GM03348 (cell line): ENCODE data around the gene COL9A1.
A peak's percentile ranks its signal among the peaks of the same experiment; 100 is the strongest.
"Not testable (repeated sequence)": the region's sequence is repeated elsewhere in the genome, so short reads cannot be mapped to it uniquely, and the experiment has no call there.

Experiments used
- DNase-seq: peaks from one replicate; pipeline ENCODE4 v3.0.0; 2012; ENCODE audit warnings: low spot score

Gene COL9A1

GRCh38 chr6:70303034-70303525, at the start of gene COL9A1:
Gene COL9A1 (minus strand): TSS chr6:70303084. CDS start chr6:70302924, 160 bp downstream.
- no peak for DNase-seq

GRCh38 chr6:70351461-70351860, 48.6 kb upstream of the COL9A1 start:
- no peak for DNase-seq

DNA sequence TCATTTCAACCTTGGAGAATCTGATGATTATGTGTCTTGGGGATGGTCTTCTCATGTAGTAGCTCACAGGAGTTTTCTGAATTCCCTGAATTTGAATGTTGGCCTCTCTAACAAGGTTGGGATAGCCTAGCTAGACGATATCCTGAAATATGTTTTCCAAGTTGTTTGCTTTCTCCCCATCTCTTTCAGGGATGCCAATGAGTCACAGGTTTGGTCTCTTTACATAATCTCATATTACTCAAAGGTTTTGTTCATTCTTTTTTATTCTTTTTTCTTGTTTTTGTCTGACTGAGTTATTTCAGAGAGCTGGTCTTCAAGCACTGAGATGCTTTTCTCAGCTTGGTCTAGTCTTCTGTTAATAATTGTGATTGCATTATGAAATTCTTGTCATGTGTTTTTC, 42.7 kb upstream of the COL9A1 start:
- DNase-seq = no peak

GRCh38 chr6:70343313-70343712, 40.4 kb upstream of the COL9A1 start:
- DNase-seq = no peak

DNA sequence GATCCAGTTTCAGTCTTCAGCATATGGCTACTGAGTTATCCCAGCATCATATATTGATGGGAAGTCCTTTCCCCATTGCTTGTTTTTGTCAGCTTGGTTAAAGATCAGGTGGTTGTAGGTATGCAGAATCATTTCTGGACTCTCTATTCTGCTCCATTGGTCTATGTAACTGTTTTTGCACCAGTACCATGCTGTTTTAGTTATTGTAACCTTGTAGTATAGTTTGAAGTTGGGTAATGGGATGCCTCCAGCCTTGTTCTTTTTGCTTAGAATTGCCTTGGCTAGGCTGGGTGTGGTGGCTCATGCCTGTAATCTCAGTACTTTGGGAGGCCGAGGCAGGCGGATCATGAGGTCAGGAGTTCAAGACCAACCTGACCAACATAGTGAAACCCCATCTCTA, 36.9 kb upstream of the COL9A1 start:
- DNase-seq = not testable (repeated sequence)

- no peak for DNase-seq
These were observed 35.9 kb upstream of the COL9A1 start for GRCh38 chr6:70338775-70339174.

GRCh38 chr6:70337743-70338105, 34.8 kb upstream of the COL9A1 start:
- no peak for DNase-seq

- DNase-seq = no peak
These were observed 34.3 kb upstream of the COL9A1 start for GRCh38 chr6:70336996-70337742.

GRCh38 chr6:70327036-70327435, 24.2 kb upstream of the COL9A1 start:
- no peak for DNase-seq

- no peak for DNase-seq
These were observed 22.1 kb upstream of the COL9A1 start for GRCh38 chr6:70325009-70325408.

DNA sequence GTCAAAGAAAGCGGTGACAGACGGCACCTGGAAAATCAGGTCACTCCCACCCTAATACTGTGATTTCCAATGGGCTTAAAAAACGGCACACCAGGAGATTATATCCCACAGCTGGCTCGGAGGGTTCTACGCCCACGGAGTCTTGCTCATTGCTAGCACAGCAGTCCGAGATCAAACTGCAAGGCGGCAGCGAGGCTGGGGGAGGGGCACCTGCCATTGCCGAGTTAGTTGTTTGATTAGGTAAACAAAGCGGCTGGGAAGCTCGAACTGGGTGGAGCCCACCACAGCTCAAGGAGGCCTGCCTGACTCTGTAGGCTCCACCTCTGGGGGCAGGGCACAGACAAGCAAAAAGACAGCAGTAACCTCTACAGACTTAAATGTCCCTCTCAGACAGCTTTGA, 14.9 kb upstream of the COL9A1 start:
- not testable (repeated sequence) for DNase-seq

- no peak for DNase-seq
These were observed 12.3 kb upstream of the COL9A1 start for GRCh38 chr6:70315079-70315751.

DNA sequence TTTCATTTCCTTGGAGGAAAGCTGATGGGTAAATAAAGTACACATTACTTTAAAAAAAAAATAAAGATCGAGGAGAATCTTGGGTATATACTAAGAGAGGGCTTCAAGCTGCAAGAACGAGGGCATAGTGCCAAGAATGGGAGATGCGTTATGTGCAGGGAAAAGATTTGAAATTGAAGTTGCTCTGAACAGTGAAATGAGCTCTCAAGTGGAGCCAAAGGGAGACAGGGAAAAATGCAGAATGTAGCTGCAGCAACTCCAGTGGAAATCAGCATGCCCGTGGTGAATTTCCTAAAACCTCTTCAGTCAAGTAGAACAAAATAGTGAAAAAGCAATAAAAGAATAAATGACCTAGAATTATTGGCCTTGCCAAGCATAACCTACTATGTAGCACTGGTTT, 11.4 kb upstream of the COL9A1 start:
- no peak for DNase-seq

- DNase-seq = peak; percentile 32
These were observed 9.4 kb upstream of the COL9A1 start for GRCh38 chr6:70312165-70312745.

- DNase-seq = peak; percentile 13
These were observed 7.3 kb upstream of the COL9A1 start for GRCh38 chr6:70310063-70310694.

- no peak for DNase-seq
These were observed 6.4 kb upstream of the COL9A1 start for GRCh38 chr6:70309243-70309642.

- DNase-seq = not testable (repeated sequence)
These were observed 5.3 kb upstream of the COL9A1 start for GRCh38 chr6:70308142-70308541.

- DNase-seq = no peak
These were observed 4.1 kb upstream of the COL9A1 start for GRCh38 chr6:70307008-70307407.

DNA sequence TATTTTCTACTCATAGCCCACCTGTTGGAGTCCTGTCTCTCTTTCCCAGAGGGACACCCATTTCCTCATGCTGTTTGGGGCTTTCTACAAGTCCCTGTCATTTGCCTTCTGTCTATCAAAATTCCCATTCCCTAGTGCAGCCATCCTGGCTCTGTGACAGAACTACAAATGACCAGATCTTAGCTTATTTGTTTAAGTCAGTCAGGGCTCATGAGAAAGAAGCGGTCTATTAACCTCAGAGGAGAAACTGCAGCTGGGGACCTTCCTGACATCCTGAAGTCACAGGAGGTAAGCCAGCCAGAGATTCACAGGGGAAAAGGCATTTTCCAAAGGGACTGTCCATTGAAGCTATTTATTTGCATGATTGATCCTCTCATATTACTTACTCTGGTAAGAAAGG, 1.7 kb upstream of the COL9A1 start:
- DNase-seq = no peak

DNA sequence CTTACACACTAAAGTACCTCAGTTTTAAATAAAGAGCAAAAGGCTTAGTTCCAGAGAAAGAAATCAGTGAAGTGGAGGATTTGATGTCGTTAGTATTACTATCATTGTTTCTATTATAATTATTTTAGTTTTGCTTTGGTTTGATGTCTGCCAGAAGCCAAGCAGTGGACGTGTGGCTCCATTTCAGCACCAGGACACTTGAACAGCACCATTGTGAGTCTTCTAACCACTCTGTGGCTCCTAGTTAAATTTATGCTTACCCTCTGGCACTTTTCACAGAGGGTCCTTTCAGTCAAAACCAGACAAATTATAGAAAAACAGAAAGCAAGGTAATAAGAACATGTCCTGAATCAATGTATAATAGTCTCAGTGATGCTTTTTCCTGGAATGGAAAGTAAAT, 3.4 kb downstream of the COL9A1 start:
- no peak for DNase-seq

DNA sequence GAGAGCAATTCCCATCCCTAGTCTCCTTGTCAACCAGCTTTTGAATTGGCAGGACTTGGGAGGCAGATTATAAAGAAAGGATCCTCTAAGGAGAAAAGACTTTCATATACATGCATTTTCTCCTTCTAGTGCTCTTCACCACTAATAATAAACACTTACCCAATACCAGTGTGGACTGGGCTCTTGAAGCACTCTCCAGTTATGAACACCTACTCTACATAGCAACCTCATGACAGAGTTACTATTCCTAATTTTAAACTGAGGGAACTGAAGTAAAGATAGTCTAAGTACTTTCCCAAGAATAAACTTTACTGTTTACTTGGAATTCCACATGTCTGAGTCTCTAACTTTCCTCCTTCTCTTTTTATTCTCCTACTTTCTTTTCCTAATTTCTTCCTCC, 4.8 kb downstream of the COL9A1 start:
- DNase-seq = no peak

DNA sequence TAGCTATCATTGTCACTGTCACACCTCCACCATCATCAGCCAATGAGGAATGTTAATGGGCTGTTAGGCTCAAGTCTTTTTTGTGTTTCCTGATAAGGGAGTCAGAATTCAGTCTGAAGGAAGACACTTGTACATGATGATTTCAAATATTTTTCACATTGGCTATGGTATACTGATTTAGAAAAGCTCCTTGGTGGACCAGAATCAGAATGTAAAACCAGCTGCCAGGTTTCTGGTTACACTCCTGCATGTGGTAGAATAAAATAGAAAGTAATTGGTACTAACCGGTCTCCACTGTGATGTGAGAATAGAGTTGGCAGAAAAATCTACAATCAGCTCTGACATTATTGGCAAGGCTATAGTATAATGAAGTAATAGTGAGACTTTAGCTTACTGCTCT, 10.7 kb downstream of the COL9A1 start:
- no peak for DNase-seq

DNA sequence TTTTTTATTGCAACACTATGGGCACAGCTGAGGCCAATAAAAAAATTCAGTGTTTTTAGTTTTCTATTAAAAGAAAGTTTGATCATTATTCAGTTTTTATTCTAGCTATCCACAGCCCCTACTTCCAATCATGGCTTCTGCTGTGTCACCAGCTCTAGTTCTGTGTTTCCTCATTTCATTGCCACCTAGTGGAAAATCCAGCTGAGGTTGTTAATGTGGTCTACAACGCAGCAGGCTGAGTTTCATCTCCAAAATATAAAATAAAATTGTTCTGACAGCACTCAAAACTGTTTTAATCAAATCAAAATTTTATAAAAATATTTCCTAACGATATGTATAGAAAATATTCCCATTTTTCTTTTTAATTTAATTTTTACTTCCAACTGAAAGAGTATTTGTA, 13.6 kb downstream of the COL9A1 start:
- DNase-seq = no peak
